ENCODE data around the gene RELL1. TPM values are rescaled to one million over a fixed set of nuclear protein-coding genes. Genes with fewer than 3 reads are reported as not detected.

RELL1 gene
- polyA plus RNA-seq, 1 donor from 2014 or later: 0.47 TPM

DNA sequence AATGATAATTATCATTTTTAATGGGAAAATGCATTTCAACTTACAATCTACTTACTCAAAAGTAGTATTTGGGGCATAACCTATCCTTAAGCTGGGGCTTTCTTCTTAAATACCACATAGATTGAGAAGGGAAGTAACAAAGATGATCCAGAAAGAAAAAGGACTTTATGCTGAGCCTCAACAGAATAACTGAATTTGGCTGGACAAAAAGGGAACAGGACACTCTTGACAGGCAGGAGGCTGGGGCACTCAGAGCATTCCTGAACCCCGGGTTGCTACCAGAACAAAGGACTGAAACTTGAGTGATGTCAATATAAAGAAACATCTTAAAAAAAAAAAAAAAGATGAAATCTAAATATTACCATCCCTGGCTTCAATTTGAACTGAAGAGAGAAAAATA lies 23.9 kb downstream of the RELL1 start:
- TF ChIP-seq RAD21 (conservative IDR thresholded peaks at IDR 0.05) (no peak), MXI1 (conservative IDR thresholded peaks at IDR 0.05; ENCODE audit: poor library complexity, severe bottlenecking) (no peak), EP300 (conservative IDR thresholded peaks at IDR 0.05; ENCODE audit: poor library complexity, severe bottlenecking) (no peak), EZH2 (IDR thresholded peaks at IDR 0.05; ENCODE audit: borderline replicate concordance, insufficient read depth, low read length, poor library complexity, severe bottlenecking) (no peak), TAF1 (IDR thresholded peaks at IDR 0.05; ENCODE audit: low read depth) (no peak), POLR2AphosphoS5 (IDR thresholded peaks at IDR 0.05) (no peak), SMC3 (conservative IDR thresholded peaks at IDR 0.05; ENCODE audit: poor library complexity) (no peak)
- TF ChIP-seq, protein P1, sequence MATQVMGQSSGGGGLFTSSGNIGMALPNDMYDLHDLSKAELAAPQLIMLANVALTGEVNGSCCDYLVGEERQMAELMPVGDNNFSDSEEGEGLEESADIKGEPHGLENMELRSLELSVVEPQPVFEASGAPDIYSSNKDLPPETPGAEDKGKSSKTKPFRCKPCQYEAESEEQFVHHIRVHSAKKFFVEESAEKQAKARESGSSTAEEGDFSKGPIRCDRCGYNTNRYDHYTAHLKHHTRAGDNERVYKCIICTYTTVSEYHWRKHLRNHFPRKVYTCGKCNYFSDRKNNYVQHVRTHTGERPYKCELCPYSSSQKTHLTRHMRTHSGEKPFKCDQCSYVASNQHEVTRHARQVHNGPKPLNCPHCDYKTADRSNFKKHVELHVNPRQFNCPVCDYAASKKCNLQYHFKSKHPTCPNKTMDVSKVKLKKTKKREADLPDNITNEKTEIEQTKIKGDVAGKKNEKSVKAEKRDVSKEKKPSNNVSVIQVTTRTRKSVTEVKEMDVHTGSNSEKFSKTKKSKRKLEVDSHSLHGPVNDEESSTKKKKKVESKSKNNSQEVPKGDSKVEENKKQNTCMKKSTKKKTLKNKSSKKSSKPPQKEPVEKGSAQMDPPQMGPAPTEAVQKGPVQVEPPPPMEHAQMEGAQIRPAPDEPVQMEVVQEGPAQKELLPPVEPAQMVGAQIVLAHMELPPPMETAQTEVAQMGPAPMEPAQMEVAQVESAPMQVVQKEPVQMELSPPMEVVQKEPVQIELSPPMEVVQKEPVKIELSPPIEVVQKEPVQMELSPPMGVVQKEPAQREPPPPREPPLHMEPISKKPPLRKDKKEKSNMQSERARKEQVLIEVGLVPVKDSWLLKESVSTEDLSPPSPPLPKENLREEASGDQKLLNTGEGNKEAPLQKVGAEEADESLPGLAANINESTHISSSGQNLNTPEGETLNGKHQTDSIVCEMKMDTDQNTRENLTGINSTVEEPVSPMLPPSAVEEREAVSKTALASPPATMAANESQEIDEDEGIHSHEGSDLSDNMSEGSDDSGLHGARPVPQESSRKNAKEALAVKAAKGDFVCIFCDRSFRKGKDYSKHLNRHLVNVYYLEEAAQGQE (IDR thresholded peaks at IDR 0.05; ENCODE audit: borderline replicate concordance): no peak

DNA sequence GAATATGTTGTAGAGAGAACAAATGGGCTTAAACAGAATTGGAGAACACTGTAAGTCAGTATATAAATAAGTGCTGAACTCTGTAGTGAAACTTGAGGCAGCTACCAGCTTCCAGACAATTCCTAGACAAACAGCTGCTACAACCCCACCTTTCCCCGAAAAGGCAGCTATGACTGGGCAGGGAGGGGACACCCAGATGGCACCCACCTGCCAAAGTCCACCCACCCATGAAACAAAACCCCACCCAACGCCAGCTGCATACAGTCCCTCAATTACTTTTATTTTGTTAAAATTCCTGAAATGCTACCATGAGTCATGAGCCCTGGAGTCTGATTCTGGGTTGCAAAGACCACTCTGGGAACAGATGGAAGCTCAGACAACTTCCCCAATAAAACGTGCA lies 24.4 kb downstream of the RELL1 start:
- Histone ChIP-seq H3K9ac (ENCODE audit: low read length) (no peak overlapping the region), H3K79me2 (replicated peaks; ENCODE audit: insufficient read depth, low read length) (no peaks in the 10 kb centered on the region), H3K4me2 (ENCODE audit: low read length) (no peak overlapping the region), H3K27ac (ENCODE audit: low read length) (no peak overlapping the region), H3K9me3 (ENCODE audit: low read length) (no peaks in the 10 kb centered on the region), H2AFZ (ENCODE audit: low read depth, low read length) (no peak overlapping the region), H3F3A (ENCODE audit: insufficient read depth, low read length, poor library complexity, severe bottlenecking) (no peaks in the 10 kb centered on the region), H4K20me1 (ENCODE audit: insufficient read depth) (no peaks in the 10 kb centered on the region), H3K27me3 (ENCODE audit: insufficient read depth, low read depth, low read length) (no peaks in the 10 kb centered on the region), H3K4me3 (ENCODE audit: low read length) (no peak overlapping the region), H3K9me2 (ENCODE audit: insufficient read depth, low read length) (no peaks in the 10 kb centered on the region), H3K36me3 (ENCODE audit: insufficient read depth, low read length) (no peaks in the 10 kb centered on the region)
- no peak for TF ChIP-seq TAF1 (IDR thresholded peaks at IDR 0.05; ENCODE audit: low read depth)
- TF ChIP-seq MXI1 (conservative IDR thresholded peaks at IDR 0.05; ENCODE audit: poor library complexity, severe bottlenecking): no peak
- TF ChIP-seq EZH2 (IDR thresholded peaks at IDR 0.05; ENCODE audit: borderline replicate concordance, insufficient read depth, low read length, poor library complexity, severe bottlenecking): no peak
- TF ChIP-seq POLR2AphosphoS5 (IDR thresholded peaks at IDR 0.05): no peak
- TF ChIP-seq, protein P2, sequence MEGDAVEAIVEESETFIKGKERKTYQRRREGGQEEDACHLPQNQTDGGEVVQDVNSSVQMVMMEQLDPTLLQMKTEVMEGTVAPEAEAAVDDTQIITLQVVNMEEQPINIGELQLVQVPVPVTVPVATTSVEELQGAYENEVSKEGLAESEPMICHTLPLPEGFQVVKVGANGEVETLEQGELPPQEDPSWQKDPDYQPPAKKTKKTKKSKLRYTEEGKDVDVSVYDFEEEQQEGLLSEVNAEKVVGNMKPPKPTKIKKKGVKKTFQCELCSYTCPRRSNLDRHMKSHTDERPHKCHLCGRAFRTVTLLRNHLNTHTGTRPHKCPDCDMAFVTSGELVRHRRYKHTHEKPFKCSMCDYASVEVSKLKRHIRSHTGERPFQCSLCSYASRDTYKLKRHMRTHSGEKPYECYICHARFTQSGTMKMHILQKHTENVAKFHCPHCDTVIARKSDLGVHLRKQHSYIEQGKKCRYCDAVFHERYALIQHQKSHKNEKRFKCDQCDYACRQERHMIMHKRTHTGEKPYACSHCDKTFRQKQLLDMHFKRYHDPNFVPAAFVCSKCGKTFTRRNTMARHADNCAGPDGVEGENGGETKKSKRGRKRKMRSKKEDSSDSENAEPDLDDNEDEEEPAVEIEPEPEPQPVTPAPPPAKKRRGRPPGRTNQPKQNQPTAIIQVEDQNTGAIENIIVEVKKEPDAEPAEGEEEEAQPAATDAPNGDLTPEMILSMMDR (IDR thresholded peaks at IDR 0.05; ENCODE audit: poor library complexity, severe bottlenecking): no peak
- no peak for TF ChIP-seq EP300 (conservative IDR thresholded peaks at IDR 0.05; ENCODE audit: poor library complexity, severe bottlenecking)
- TF ChIP-seq RAD21 (conservative IDR thresholded peaks at IDR 0.05): no peak
- TF ChIP-seq, protein P1 (IDR thresholded peaks at IDR 0.05; ENCODE audit: borderline replicate concordance): no peak
- no peak for TF ChIP-seq SMC3 (conservative IDR thresholded peaks at IDR 0.05; ENCODE audit: poor library complexity)

More for the DNA sequence above, 23.9 kb downstream of the RELL1 start:
- no peak overlapping the region for H3K9ac ChIP-seq (ENCODE audit: low read length)
- H3K9me3 ChIP-seq (ENCODE audit: low read length): no peaks in the 10 kb centered on the region
- no peak overlapping the region for H3K4me3 ChIP-seq (ENCODE audit: low read length)
- no peaks in the 10 kb centered on the region for H3K79me2 ChIP-seq (replicated peaks; ENCODE audit: insufficient read depth, low read length)
- no peak overlapping the region for H3K4me2 ChIP-seq (ENCODE audit: low read length)
- no peaks in the 10 kb centered on the region for H3F3A ChIP-seq (ENCODE audit: insufficient read depth, low read length, poor library complexity, severe bottlenecking)
- no peaks in the 10 kb centered on the region for H3K27me3 ChIP-seq (ENCODE audit: insufficient read depth, low read depth, low read length)
- H3K9me2 ChIP-seq (ENCODE audit: insufficient read depth, low read length): no peaks in the 10 kb centered on the region
- H4K20me1 ChIP-seq (ENCODE audit: insufficient read depth): no peaks in the 10 kb centered on the region
- H3K36me3 ChIP-seq (ENCODE audit: insufficient read depth, low read length): no peaks in the 10 kb centered on the region
- no peak overlapping the region for H3K27ac ChIP-seq (ENCODE audit: low read length)
- H2AFZ ChIP-seq (ENCODE audit: low read depth, low read length): no peak overlapping the region

All from neural cell (in vitro differentiated cells).